Mucosa of descending colon (tissue), 3 donors: ENCODE data around the gene IRS2. TPM values are rescaled to one million over a fixed set of nuclear protein-coding genes. Genes with fewer than 3 reads are reported as not detected.

Experiments used
- ATAC-seq: fragments of 200-7000 bp; cut with Tn5 transposase; one replicate; pipeline ENCODE4 v1.9.1; 2020; ENCODE audit warnings: mild to moderate bottlenecking, moderate library complexity
- DNase-seq, 3 donors: peaks; one replicate each; pipeline ENCODE4 v3.0.0-alpha.2; 2020
- H3K36me3 ChIP-seq: fragments of 200-600 bp; one replicate; pipeline ENCODE4 v1.8.0; 2021; ENCODE audit warnings: low read depth, mild to moderate bottlenecking
- H3K4me1 ChIP-seq: fragments of 200-600 bp; one replicate; pipeline ENCODE4 v1.8.0; 2021; ENCODE audit warnings: low read depth, mild to moderate bottlenecking
- H3K4me3 ChIP-seq: fragments of 200-600 bp; one replicate; pipeline ENCODE4 v1.8.0; 2021; ENCODE audit warnings: mild to moderate bottlenecking
- H3K9me3 ChIP-seq: fragments of 200-600 bp; one replicate; pipeline ENCODE4 v1.8.0; 2021; ENCODE audit warnings: mild to moderate bottlenecking
- CTCF ChIP-seq: fragments of 200-600 bp; IDR thresholded peaks from one replicate; pipeline ENCODE4 v1.8.0; 2022; ENCODE audit warnings: antibody characterized with exemption, mild to moderate bottlenecking
- intact Hi-C, 2 donors: fragments of 100-400 bp; cut with DNase I in 1 of 2; cut with micrococcal nuclease in 1 of 2; formaldehyde crosslinking; loops; one replicate each; pipeline versions ENCODE4 v1.11.0 to v1.11.1; 2022; cut with DNase I, micrococcal nuclease
- total RNA-seq, 3 donors: library from RNA; stranded (reverse); fragmentation: NEBNext Ultra II Directional in 2 of 3; extraction: Animal tissue kit (Norgen Biotek cat#: 25700) in 2 of 3; gene quantifications; one replicate each; pipeline versions ENCODE4 v1.2.1 to v1.2.4, GENCODE V29; 2021 to 2023
- donor health status: DM: no; HTN: no; CAD: no; lungs with moderate emphysema.
- donor health status: DM: no; HTN: no; CAD: no.
- donor health status: DM: no; HTN: yes; CAD: no.

The IRS2 gene
- total RNA-seq, 3 donors from 2014 or later = 14.0 to 31.4 (median 23.7) TPM

GRCh38 chr13:109738298-109738746 lies 48.1 kb downstream of the IRS2 start:
- H3K4me3 ChIP-seq = no peak overlapping the region
- no peak for TF ChIP-seq CTCF
- H3K9me3 ChIP-seq = no peaks in the 10 kb centered on the region
- DNase-seq (no peak), ATAC-seq (no peak)
- no peaks in the 10 kb centered on the region for H3K36me3 ChIP-seq
- intact Hi-C loops = no loop called here
- no peaks in the 10 kb centered on the region for H3K4me1 ChIP-seq

GRCh38 chr13:109737606-109738005 lies 48.8 kb downstream of the IRS2 start:
- TF ChIP-seq CTCF = no peak
- intact Hi-C loops = no loop called here
- no peak overlapping the region for H3K4me3 ChIP-seq
- no peaks in the 10 kb centered on the region for H3K36me3 ChIP-seq
- no peak for DNase-seq
- no peak for ATAC-seq
- no peaks in the 10 kb centered on the region for H3K4me1 ChIP-seq
- H3K9me3 ChIP-seq = no peaks in the 10 kb centered on the region

- TF ChIP-seq CTCF = no peak
- Histone ChIP-seq H3K36me3 (no peaks in the 10 kb centered on the region), H3K4me1 (no peaks in the 10 kb centered on the region), H3K4me3 (no peak overlapping the region), H3K9me3 (no peaks in the 10 kb centered on the region)
- intact Hi-C loops = no loop called here
- DNase-seq (no peak), ATAC-seq (no peak)
Observed at GRCh38 chr13:109737046-109737573, 49.3 kb downstream of the IRS2 start.

- no peaks in the 10 kb centered on the region for H3K4me1 ChIP-seq
- intact Hi-C loops = no loop called here
- ATAC-seq (no peak), DNase-seq (no peak)
- no peak overlapping the region for H3K4me3 ChIP-seq
- H3K9me3 ChIP-seq = no peaks in the 10 kb centered on the region
- H3K36me3 ChIP-seq = no peaks in the 10 kb centered on the region
- TF ChIP-seq CTCF = no peak
Observed at GRCh38 chr13:109735436-109735966, 50.9 kb downstream of the IRS2 start.

- H3K4me1 ChIP-seq = no peaks in the 10 kb centered on the region
- ATAC-seq = no peak
- H3K9me3 ChIP-seq = no peaks in the 10 kb centered on the region
- H3K36me3 ChIP-seq = no peaks in the 10 kb centered on the region
- TF ChIP-seq CTCF = no peak
- no peak overlapping the region for H3K4me3 ChIP-seq
- intact Hi-C loops = no loop called here
- DNase-seq = no peak
Observed at GRCh38 chr13:109734002-109734785, 52.2 kb downstream of the IRS2 start.
